Measurements from ENCODE around the gene SUSD5. TPM values are rescaled to one million over a fixed set of nuclear protein-coding genes. Genes with fewer than 3 reads are reported as not detected.

SUSD5 gene
- total RNA-seq, 1 experiment from 2014 or later: 4.9 TPM

DNA sequence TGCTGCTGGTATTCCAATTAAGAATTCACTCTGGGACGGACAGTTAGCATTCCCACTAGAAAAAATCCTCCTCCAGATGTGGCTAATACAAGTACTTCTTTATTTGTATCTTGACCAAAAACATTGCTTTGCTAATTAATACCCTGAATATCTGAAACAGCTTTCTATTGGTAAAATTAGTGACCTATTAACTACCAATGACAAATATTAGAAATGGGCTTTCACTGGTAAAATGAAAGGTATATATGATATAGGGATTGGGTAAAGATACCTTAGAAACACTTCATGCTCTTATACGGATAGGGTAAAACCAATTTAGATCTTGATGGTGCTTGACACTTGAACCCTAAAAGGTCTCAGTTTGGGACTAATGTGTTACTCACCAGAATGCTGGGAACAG lies 52.5 kb downstream of the SUSD5 start:
- no peak overlapping the region for H3K4ac ChIP-seq (ENCODE audit: low read depth, low read length)
- Mint-ChIP-seq H3K9me3 (no peaks in the 10 kb centered on the region; a peak in 1 of 5 replicates), H3K4me1 (no peaks in the 10 kb centered on the region), H3K27me3 (ENCODE audit: low read depth) (no peaks in the 10 kb centered on the region), H3K4me3 (no peak overlapping the region), H3K27ac (no peak overlapping the region), H3K36me3 (ENCODE audit: insufficient read depth in 1 of 3, low read depth in 3 of 3) (no peaks in the 10 kb centered on the region)
- H3T11ph ChIP-seq (ENCODE audit: low read length): no peak overlapping the region
- WGBS (ENCODE audit: extremely low coverage, insufficient read length, low lambda C conversion rate): no CpG with 5 or more reads among the region's 2 CpGs
- H4K5ac ChIP-seq (ENCODE audit: insufficient read length, low read depth, low read length): no peak overlapping the region
- no peak overlapping the region for H2BK5ac ChIP-seq (ENCODE audit: insufficient read length, low read length)
- H4K8ac ChIP-seq (replicated peaks; ENCODE audit: insufficient read length, low read depth, low read length): no peak overlapping the region
- TF ChIP-seq, protein P1, sequence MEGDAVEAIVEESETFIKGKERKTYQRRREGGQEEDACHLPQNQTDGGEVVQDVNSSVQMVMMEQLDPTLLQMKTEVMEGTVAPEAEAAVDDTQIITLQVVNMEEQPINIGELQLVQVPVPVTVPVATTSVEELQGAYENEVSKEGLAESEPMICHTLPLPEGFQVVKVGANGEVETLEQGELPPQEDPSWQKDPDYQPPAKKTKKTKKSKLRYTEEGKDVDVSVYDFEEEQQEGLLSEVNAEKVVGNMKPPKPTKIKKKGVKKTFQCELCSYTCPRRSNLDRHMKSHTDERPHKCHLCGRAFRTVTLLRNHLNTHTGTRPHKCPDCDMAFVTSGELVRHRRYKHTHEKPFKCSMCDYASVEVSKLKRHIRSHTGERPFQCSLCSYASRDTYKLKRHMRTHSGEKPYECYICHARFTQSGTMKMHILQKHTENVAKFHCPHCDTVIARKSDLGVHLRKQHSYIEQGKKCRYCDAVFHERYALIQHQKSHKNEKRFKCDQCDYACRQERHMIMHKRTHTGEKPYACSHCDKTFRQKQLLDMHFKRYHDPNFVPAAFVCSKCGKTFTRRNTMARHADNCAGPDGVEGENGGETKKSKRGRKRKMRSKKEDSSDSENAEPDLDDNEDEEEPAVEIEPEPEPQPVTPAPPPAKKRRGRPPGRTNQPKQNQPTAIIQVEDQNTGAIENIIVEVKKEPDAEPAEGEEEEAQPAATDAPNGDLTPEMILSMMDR (conservative IDR thresholded peaks at IDR 0.05): no peak
- no peak overlapping the region for H2BK20ac ChIP-seq (ENCODE audit: low read depth, low read length, poor library complexity, severe bottlenecking)
- H3K9me3 ChIP-seq (ENCODE audit: control insufficient read depth, low read depth, low read length): no peaks in the 10 kb centered on the region
- no peak overlapping the region for H2AFZ ChIP-seq (ENCODE audit: low read length)
- H3K79me1 ChIP-seq (ENCODE audit: insufficient read depth, low read depth, low read length, poor library complexity, severe bottlenecking): no peaks in the 10 kb centered on the region
- no peaks in the 10 kb centered on the region for H4K20me1 ChIP-seq (ENCODE audit: control insufficient read depth, insufficient read depth, insufficient read length)
- DNase-seq: no peak
- no peak overlapping the region for H2BK15ac ChIP-seq (ENCODE audit: low read depth, low read length)
- no peak overlapping the region for H3K27ac ChIP-seq (ENCODE audit: insufficient read length, low read depth, low read length)
- no peaks in the 10 kb centered on the region for H3K27me3 ChIP-seq (ENCODE audit: insufficient read depth, low read length)
- no peak overlapping the region for H2AK5ac ChIP-seq (ENCODE audit: insufficient read length, low read length)
- H3K4me2 ChIP-seq (ENCODE audit: insufficient read depth, insufficient read length, low read length): no peak overlapping the region
- H3K56ac ChIP-seq (ENCODE audit: insufficient read length, low read depth, low read length): no peak overlapping the region
- no peak overlapping the region for H4K91ac ChIP-seq (ENCODE audit: insufficient read length, low read depth, low read length)
- no peaks in the 10 kb centered on the region for H3K79me2 ChIP-seq (ENCODE audit: insufficient read depth, low read length)
- no peak overlapping the region for H3K14ac ChIP-seq (ENCODE audit: insufficient read depth, low read length)
- no peaks in the 10 kb centered on the region for H3K4me1 ChIP-seq (ENCODE audit: insufficient read depth, low read length)
- H2BK120ac ChIP-seq (ENCODE audit: low read depth, low read length, poor library complexity, severe bottlenecking): no peak overlapping the region
- H3K23me2 ChIP-seq (ENCODE audit: insufficient read length, low read depth, low read length, poor library complexity, severe bottlenecking): no peaks in the 10 kb centered on the region
- no peak overlapping the region for H3K9ac ChIP-seq (ENCODE audit: extremely low read depth, insufficient read length, low read length)
- no peak overlapping the region for H3K18ac ChIP-seq (ENCODE audit: insufficient read length, low read depth, low read length)
- H3K23ac ChIP-seq (ENCODE audit: insufficient read length, low read depth, low read length): no peak overlapping the region
- no peak overlapping the region for H2BK12ac ChIP-seq (ENCODE audit: insufficient read length, low read depth, low read length)
